NB4 (cell line): Measurements from ENCODE around the gene NAT8L.

Experiments
- MAX ChIP-seq: IDR thresholded peaks from 2 replicates; pipeline ENCODE4 v1.6.1; 2011; ENCODE audit warnings: low read depth, low read length
- MYC ChIP-seq: IDR thresholded peaks from 2 replicates; pipeline ENCODE4 v1.6.1; 2011; ENCODE audit warnings: low read depth, low read length
- POLR2A ChIP-seq: IDR thresholded peaks from 2 replicates; pipeline ENCODE4 v1.6.1; 2011; ENCODE audit warnings: mild to moderate bottlenecking; ENCODE audit not compliant: insufficient read length; ENCODE audit errors: extremely low read depth
- TF ChIP-seq, protein P1 (sequence below): IDR thresholded peaks from one replicate; pipeline ENCODE4 v1.5.1; 2012; ENCODE audit warnings: low read depth, low read length

DNA sequence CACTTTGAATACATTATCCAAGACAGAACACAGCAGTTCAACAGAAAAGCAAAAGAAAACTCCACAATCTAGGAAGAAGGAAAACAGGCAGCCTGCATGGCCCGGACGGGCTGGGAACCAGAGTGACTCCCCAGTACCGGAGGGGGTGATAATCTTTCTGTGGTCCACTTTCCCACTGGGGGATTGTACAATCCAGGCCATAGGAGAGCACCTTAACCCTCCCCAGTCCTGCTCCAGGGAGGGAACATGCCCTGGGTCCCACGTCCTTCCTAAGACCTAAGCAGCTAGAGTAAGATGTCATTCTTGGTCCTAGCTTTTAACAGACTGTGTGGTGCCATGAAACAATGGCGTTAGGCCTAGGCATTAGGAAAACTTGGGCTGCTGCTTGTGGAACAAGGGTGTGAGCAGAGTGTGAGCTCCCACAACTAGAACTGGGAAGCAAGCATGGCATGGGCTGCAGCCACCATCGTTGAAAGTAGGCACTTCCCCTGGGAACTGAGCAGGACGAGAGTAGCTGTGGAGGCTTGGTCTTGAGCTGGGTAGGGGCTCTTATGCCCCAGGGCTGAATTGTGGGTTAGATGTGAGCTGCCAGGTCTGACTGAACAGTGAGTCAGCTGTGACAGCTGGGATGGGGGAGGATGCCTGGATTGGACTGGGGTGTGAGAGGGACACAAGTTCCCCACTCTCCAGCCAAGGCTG lies 42.4 kb downstream of the NAT8L start:
- TF ChIP-seq, protein P1, sequence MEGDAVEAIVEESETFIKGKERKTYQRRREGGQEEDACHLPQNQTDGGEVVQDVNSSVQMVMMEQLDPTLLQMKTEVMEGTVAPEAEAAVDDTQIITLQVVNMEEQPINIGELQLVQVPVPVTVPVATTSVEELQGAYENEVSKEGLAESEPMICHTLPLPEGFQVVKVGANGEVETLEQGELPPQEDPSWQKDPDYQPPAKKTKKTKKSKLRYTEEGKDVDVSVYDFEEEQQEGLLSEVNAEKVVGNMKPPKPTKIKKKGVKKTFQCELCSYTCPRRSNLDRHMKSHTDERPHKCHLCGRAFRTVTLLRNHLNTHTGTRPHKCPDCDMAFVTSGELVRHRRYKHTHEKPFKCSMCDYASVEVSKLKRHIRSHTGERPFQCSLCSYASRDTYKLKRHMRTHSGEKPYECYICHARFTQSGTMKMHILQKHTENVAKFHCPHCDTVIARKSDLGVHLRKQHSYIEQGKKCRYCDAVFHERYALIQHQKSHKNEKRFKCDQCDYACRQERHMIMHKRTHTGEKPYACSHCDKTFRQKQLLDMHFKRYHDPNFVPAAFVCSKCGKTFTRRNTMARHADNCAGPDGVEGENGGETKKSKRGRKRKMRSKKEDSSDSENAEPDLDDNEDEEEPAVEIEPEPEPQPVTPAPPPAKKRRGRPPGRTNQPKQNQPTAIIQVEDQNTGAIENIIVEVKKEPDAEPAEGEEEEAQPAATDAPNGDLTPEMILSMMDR = no peak
- TF ChIP-seq POLR2A (no peak), MYC (no peak), MAX (no peak)
